GM19395 (cell line): ENCODE measurements around the gene CHCHD3.

Experiments
- ATAC-seq: cut with Tn5 transposase; IDR thresholded peaks from one replicate; pipeline ENCODE4 v1.9.1; 2021; ENCODE audit warnings: mild to moderate bottlenecking, moderate library complexity; ENCODE audit not compliant: unreplicated experiment

CHCHD3 gene

GRCh38 chr7:132830941-132831340 is 250.9 kb downstream of the CHCHD3 start:
- no peak for ATAC-seq

- ATAC-seq, result no peak
These were observed 253.4 kb downstream of the CHCHD3 start for GRCh38 chr7:132828502-132828901.

- ATAC-seq, result no peak
These were observed 255.7 kb downstream of the CHCHD3 start for GRCh38 chr7:132825932-132826835.

- ATAC-seq, result no peak
These were observed 256.7 kb downstream of the CHCHD3 start for GRCh38 chr7:132825222-132825621.

- ATAC-seq, result no peak
These were observed 262.2 kb downstream of the CHCHD3 start for GRCh38 chr7:132819648-132820047.

DNA sequence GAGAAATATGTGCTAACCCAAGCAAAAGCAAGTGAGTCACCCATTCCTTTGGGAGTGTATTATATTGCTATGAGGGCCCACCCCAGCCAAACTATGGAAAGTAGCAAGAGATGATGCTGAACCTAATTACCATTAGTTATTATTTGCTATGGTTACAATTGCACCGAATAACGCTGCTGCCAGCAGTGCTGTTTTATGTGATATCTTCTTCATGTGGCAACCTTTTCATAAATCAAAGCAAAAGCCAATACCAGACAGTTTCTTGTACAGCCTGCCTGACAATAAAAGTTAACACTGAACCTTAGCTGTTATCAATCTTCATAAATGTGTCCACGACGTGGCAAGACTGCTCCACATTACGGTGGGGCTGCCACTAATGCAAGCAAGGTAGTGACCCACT is 263.9 kb downstream of the CHCHD3 start:
- no peak for ATAC-seq

DNA sequence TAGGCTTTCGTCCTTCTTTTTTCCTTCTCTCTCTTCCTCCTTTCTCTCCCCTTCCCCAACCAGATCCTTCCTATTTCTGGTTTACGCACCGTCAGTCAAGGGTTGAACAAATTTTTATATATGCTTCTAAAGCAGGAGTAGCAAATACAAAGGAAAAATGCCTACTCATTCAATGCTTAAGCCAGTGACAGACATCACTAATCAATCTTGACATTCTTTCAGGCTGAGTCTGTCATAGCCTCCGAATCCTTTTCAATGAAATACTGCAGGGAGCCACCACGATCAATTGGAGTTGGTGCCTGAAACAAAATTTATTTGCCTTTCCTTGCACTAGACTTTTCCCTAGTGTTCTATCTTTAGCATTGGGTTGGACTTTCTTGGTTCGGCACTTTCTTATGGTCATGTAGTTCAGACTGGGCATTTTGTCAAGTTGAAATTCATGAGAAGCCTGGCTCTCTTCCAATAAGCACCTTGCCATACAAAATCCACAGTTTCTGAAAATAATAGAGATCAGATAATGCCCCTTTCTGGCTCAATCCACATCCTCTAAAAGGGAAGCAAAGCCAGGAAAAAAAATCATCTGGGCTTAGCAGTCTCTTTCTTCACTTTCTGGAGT is 266.1 kb downstream of the CHCHD3 start:
- no peak for ATAC-seq

DNA sequence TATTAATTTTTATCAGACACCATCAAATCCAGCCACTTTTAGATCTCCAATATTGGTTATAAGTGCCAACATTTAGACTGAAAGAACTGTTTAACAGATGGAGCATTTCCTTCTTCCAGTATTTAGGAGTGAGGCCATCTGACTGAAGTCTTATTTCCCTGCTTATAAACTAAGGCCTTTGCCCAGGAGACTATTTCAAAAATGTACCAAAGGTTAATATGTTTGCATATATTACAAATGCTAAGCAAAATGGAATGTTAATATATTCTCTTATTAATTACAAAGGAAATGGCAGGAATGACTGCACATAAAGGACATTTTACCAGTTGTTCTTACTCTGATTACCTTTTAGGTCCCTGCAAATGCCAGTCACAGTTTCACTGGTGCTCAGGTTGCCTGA is 266.8 kb downstream of the CHCHD3 start:
- no peak for ATAC-seq

DNA sequence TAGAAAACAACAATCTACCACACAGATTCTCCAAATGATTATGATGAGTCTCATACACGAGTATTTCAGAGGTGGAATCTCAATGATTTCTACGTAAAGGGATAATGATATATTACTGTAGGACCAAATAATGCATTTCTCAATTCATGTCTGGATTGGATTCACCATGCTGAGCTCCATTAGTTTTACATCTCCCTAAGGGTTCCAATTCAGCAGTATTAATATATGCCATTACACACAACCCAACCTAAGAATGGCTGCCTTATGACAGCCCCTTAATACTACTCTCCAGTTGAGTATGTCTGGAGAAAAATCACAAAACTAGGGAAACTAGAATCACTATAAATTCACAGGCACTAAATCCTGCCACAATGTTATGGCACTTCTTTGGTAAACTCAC is 271.3 kb downstream of the CHCHD3 start:
- no peak for ATAC-seq

- no peak for ATAC-seq
These were observed 275.1 kb downstream of the CHCHD3 start for GRCh38 chr7:132806834-132807233.

DNA sequence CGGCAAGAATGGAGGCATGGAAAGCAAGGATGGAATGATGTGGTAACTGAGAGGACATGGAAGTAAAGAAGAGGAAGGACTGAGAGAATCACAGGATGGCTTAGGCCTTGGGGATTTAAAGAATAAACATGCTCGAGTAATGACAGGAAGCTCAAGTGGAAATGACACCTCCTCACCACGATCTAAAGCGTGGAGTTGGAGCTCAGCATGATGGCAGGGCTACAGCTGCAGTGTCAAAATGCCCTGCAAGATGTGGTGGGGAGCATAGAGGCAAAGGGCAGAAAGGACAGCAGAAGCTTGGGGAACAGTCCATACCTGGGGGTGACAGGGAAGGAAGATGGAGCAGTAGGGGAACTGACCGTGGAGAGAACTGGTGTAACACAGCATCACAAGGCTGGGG is 276.1 kb downstream of the CHCHD3 start:
- ATAC-seq, result no peak

- ATAC-seq, result no peak
These were observed 276.9 kb downstream of the CHCHD3 start for GRCh38 chr7:132804849-132805485.

DNA sequence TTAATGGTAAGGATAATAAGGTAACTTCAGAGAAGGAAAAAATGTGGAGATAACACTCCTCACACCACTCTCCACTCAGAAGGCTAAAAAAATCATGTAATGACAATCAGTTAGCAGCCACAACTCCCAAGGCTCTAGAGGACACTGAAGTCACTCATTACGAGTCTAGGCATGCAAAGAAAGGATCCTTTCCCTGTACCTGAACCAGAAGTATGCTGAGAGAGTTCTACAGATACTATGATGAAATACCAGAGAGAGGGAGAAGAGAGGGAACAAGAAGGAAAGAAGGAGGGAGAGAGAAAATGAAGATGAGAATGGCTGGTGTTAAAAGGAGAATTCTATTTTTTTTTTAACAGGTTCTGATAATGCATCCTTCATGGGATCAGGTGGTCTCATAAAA is 281.4 kb downstream of the CHCHD3 start:
- ATAC-seq, result no peak

GRCh38 chr7:132799081-132799413 is 282.8 kb downstream of the CHCHD3 start:
- ATAC-seq, result no peak

- ATAC-seq, result no peak
These were observed 284.7 kb downstream of the CHCHD3 start for GRCh38 chr7:132797152-132797551.

DNA sequence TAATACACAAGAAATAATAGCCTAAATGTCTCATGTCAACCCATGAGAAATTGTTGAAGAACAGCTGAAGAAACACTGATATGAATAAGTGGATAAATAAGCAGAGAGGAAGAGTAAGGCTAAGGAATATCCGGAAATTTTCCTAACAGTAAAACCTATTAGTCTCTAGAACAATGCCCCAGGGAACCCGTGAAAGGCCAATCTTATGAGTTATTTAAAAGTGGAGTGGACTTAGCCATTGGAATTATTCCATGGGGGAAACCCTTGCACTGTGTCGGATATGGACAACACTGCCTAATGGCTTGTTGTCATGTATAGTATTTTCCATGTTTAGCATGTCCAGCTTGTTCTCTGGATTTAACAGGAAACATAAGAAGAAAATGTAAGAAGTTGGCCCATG is 288.4 kb downstream of the CHCHD3 start:
- ATAC-seq, result no peak

DNA sequence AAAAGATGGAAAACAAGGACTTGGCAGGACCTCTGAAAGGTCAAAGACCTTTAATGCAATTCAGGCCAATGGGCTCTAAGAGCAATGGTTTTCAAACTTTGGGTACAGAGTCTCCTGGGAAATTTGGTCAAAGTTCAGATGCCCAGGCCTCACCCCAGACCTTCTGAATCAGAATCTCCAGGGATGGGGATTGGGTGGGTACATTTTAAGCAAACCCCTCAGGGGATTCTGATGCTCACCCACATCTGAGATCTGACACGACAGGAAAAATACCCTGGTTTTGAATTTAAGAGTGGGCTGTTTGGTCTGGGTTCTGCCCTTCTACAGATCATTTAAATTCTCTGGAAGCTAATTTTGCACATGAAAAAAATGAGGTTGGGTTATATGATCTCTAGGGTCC is 290.9 kb downstream of the CHCHD3 start:
- ATAC-seq, result no peak

DNA sequence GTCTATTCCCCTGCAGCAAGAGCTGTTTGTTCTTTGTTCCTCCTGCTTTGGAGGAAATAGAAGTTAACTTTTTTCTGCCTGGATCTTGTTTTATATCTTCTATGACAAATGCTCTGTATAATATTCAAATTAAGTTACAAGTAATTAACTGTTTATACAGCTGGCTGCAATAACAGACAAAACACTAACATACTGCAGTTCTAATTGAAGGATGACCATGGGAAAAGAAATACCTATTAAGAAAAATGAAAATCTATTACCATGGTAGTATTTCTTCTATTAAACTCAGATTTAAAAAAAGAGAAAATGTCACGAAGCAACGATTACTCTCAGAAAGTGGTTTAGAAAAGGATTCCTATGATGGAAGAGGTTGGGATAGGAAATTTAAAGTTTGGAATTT is 291.8 kb downstream of the CHCHD3 start:
- ATAC-seq, result no peak

GRCh38 chr7:132789281-132789680 is 292.6 kb downstream of the CHCHD3 start:
- ATAC-seq, result no peak

GRCh38 chr7:132785870-132786269 is 296.0 kb downstream of the CHCHD3 start:
- ATAC-seq, result no peak

- no peak for ATAC-seq
These were observed 297.5 kb downstream of the CHCHD3 start for GRCh38 chr7:132784406-132784805.

DNA sequence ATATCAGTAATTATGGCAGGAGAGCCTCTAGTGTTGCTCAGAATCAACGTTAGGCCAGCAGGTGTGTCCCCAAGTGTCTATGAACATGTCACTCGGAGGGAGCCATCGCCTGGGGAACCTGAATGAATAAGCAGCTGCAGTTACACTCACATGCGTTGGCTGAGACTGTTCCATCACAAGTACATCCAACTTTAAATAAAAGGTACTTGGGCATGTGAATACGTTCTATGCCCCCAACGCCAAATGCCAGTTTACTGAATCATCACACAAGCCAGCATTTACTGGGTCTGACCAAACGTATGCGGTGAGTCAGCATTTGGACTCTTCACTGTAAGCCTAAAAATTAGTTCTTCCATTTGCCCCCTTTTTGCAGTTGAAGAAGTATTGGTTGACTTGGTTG is 298.1 kb downstream of the CHCHD3 start:
- ATAC-seq, result no peak
